HepG2 (cell line): ENCODE data around the gene ERCC5. TPM values are rescaled to one million over a fixed set of nuclear protein-coding genes. Genes with fewer than 3 reads are reported as not detected.

Experiments
- DZIP1 ChIP-seq: sonication (generic); formaldehyde crosslinking; IDR thresholded peaks from 2 replicates; pipeline ENCODE4 v1.5.0; 2020; ENCODE audit warnings: mild to moderate bottlenecking, missing genetic modification reagents
- FOXK1 ChIP-seq: sonication (generic); formaldehyde crosslinking; IDR thresholded peaks from 2 replicates; pipeline ENCODE4 v1.4.0; 2020; ENCODE audit warnings: low read depth, missing genetic modification reagents, borderline replicate concordance
- HBP1 ChIP-seq: IDR thresholded peaks from 2 replicates; pipeline ENCODE4 v1.6.1; 2016; ENCODE audit warnings: low read depth, control low read depth
- IRX3 ChIP-seq: sonication (generic); formaldehyde crosslinking; IDR thresholded peaks from 2 replicates; pipeline ENCODE4 v1.8.1; 2023; ENCODE audit warnings: mild to moderate bottlenecking, low read depth, missing genetic modification reagents, borderline replicate concordance
- MLXIP ChIP-seq: sonication (generic); formaldehyde crosslinking; IDR thresholded peaks from 2 replicates; pipeline ENCODE4 v1.9.0; 2021; ENCODE audit warnings: missing genetic modification reagents, borderline replicate concordance
- NRL ChIP-seq: sonication (generic); formaldehyde crosslinking; IDR thresholded peaks from 2 replicates; pipeline ENCODE4 v1.5.0; 2020; ENCODE audit warnings: missing genetic modification reagents, mild to moderate bottlenecking, moderate library complexity, borderline replicate concordance
- SP2 ChIP-seq: sonication (generic); formaldehyde crosslinking; IDR thresholded peaks from 2 replicates; pipeline ENCODE4 v1.5.1; 2020; ENCODE audit warnings: mild to moderate bottlenecking, missing genetic modification reagents
- SRSF1 ChIP-seq: fragments of 200-400 bp; formaldehyde crosslinking; optimal IDR thresholded peaks from 2 replicates; pipeline ENCODE3; 2017; ENCODE audit warnings: mild to moderate bottlenecking, low read depth, low read length, moderate library complexity
- U2AF2 ChIP-seq: fragments of 200-400 bp; formaldehyde crosslinking; IDR thresholded peaks from 2 replicates; pipeline ENCODE4 v1.6.1; 2017; ENCODE audit warnings: low read depth, mild to moderate bottlenecking, low read length
- ZNF407 ChIP-seq: sonication (generic); formaldehyde crosslinking; IDR thresholded peaks from one replicate; pipeline ENCODE4 v1.5.1; 2020; ENCODE audit warnings: mild to moderate bottlenecking, missing genetic modification reagents; ENCODE audit errors: not compliant biosample characterization
- ZNF572 ChIP-seq: sonication (generic); formaldehyde crosslinking; IDR thresholded peaks from 2 replicates; pipeline ENCODE4 v1.5.1; 2020; ENCODE audit warnings: mild to moderate bottlenecking, missing genetic modification reagents
- ZSCAN30 ChIP-seq: sonication (generic); formaldehyde crosslinking; IDR thresholded peaks from 2 replicates; pipeline ENCODE4 v1.5.0; 2020; ENCODE audit warnings: mild to moderate bottlenecking, missing genetic modification reagents
- polyA plus RNA-seq, 8 experiments: library from polyadenylated mRNA; depleted of rRNA in 3 of 8; stranded (reverse) in 7 of 8; unstranded in 1 of 8; fragments of >200 nt; fragmentation: Illumina TruSeq in 4 of 8; extraction: Trizol in 4 of 8; gene quantifications; 2 replicates each; pipeline versions ENCODE4 v1.2.1 to v1.2.3, GENCODE V29; 2011 to 2016; ENCODE audit warnings: low read depth in 4 of 8, missing spikeins in 1 of 8, mixed read lengths in 1 of 8; ENCODE audit not compliant: insufficient read depth in 1 of 8
- total RNA-seq, 5 experiments: library from RNA; depleted of rRNA; stranded (reverse); fragments of >200 nt; fragmentation: Illumina TruSeq; extraction: Trizol; gene quantifications; 2 replicates each; pipeline ENCODE4 v1.2.3, GENCODE V29; 2016; ENCODE audit warnings: low read depth in 1 of 5

ERCC5 gene
- total and polyA plus RNA-seq, 2 of the 13 experiments (the other 11 are each of a cell fraction or from before 2014, with no cell fraction given): 12.9 to 35.5 TPM

GRCh38 chr13:102845630-102846260, at the start of gene ERCC5 (continued):
- no peak for TF ChIP-seq ZNF407 (CRISPR knock-in tag)
- TF ChIP-seq NRL (CRISPR knock-in tag): peak; percentile 93; the same call in 1 of the 2 replicates
- TF ChIP-seq HBP1 (CRISPR knock-in tag): peak; percentile 78
- peak; percentile 72 for TF ChIP-seq IRX3 (CRISPR knock-in tag)
- peak; percentile 87 for TF ChIP-seq ZNF572
- peak; percentile 64 for TF ChIP-seq SRSF1
- TF ChIP-seq MLXIP: no peak; the same call in 1 of the 2 replicates
- TF ChIP-seq ZSCAN30: no peak
- TF ChIP-seq FOXK1 (CRISPR knock-in tag): peak; percentile 96
- peak; percentile 81 for TF ChIP-seq SP2 (CRISPR knock-in tag)
- peak; percentile 84 for TF ChIP-seq DZIP1 (CRISPR knock-in tag)
- TF ChIP-seq U2AF2: no peak
